ENCODE data around the gene MORN1.

GRCh38 chr1:2288816-2289536 lies 102.4 kb downstream of the MORN1 start:
- TF ChIP-seq POLR2A (IDR thresholded peaks at IDR 0.05; ENCODE audit: low read length) (no peak), GATA1 (IDR thresholded peaks at IDR 0.05; ENCODE audit: low read depth, low read length) (no peak)

Data from erythroblast (primary cell).